ENCODE data around the gene MPV17L.
"Not testable (repeated sequence)": the region's sequence is repeated elsewhere in the genome, so short reads cannot be mapped to it uniquely, and the experiment has no call there.

MPV17L gene

GRCh38 chr16:15395631-15396508 is at the start of gene MPV17L:
Gene MPV17L, plus strand, starts transcription at chr16:15395754. Its CDS starts 144 bp downstream, at chr16:15395898.
- DNase-seq: not testable (repeated sequence)

DNA sequence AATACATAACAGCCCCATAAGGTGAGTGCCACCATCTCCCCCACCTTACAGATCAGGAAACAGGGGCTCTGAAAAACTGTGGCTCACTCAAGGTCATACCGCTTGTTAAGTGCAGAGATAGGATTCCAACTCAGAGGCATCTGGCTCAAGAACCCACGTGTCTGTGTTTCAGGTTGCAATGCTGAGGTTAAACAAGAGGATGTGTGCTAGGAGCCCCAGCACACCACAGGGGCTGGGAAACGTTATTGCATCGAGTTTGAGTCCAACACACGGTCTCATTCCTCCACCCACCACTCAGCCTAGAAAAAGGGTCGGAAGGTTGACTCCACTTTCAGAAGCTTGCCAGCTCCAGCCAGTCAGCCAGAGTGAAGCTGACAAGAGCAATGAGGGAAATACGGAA is 46.8 kb upstream of the MPV17L start:
- not testable (repeated sequence) for DNase-seq

GRCh38 chr16:15351251-15351650 is 44.3 kb upstream of the MPV17L start:
- DNase-seq: not testable (repeated sequence)

GRCh38 chr16:15351745-15352144 is 43.8 kb upstream of the MPV17L start:
- not testable (repeated sequence) for DNase-seq

DNA sequence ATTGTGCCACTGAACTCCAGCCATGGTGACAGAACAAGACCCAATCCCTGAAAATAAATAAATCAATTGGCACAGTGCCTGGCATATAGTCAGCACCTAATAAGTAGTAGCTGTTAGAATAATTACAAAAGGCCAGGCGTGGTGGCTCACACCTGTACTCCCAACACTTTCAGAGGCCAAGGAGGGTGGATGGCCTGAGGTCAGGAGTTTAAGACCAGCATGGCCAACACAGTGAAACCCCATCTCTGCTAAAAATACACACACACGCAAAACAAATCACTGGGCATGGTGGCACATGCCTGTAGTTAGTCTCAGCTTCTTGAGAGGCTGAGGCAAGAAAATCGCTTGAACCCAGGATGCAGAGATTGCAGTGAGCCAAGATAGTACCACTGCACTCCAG is 42.7 kb upstream of the MPV17L start:
- not testable (repeated sequence) for DNase-seq

DNA sequence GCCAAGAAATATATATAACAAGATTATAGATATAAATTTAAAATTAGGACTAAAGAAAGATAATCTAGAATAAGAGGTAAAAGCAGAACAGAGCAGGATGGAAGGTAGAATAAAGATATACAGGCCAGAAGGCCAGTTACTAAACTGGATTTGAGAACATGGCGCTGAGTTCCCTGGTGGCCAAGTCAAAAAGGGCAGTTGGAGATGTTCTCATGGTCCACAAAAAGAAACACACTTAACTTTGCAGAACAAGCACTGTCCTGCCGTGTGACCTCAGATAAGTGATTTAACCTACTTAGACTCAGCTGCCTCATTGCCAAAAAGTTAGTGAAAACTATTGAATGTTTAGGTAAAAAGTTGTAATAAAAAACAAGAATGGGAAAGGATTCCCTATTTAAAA is 40.7 kb upstream of the MPV17L start:
- DNase-seq: not testable (repeated sequence)

- DNase-seq: not testable (repeated sequence)
Measured at GRCh38 chr16:15357495-15357894, 38.1 kb upstream of the MPV17L start.

DNA sequence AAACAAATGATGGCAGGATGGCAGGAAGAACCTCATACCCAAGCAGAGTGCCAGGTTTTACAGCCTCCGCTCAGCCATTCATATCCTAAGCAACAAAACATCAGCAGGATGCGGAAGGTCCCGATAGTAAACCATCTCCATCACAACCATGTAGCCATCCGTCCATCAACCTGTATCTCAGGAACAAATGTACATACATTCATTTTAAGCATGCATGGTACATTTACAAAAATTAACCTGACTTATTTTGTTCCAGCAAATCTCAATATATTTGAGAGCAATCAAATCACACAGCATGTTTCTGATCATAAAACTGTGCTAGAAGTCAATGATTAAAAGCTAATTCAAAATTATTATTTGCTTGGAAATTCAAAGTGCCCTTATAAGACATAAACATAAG is 17.4 kb upstream of the MPV17L start, which contains the start of gene NPIPA5:
NPIPA5 (minus strand) TSS at position 101 of the 400 bp plus-strand sequence; CDS start at position 101, 0 bp downstream.
- not testable (repeated sequence) for DNase-seq

GRCh38 chr16:15382810-15383209 is 12.7 kb upstream of the MPV17L start:
- not testable (repeated sequence) for DNase-seq

DNA sequence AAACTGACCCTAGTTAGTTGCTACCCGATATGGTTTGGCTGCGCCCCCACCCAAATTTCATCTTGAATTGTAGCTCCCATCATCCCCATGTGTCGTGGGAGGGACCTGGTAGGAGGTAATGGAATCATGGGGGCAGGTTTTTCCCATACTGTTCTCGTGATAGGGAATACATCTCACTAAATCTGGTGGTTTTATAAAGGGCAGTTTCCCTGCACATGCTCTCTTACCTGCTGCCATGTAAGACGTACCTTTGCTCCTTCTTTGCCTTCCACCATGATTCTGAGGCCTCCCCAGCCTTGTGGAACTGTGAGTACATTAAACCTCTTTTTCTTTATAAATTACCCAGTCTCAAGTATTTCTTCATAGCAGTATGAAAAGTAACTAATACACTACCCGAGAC is 7.5 kb upstream of the MPV17L start:
- DNase-seq: not testable (repeated sequence)

GRCh38 chr16:15389916-15390315 is 5.6 kb upstream of the MPV17L start:
- DNase-seq: peak; percentile 2

GRCh38 chr16:15393025-15393424 is 2.5 kb upstream of the MPV17L start:
- DNase-seq: not testable (repeated sequence)

GRCh38 chr16:15396509-15396829 is 915 bp downstream of the MPV17L start:
- not testable (repeated sequence) for DNase-seq

GRCh38 chr16:15396948-15397594 is 1.5 kb downstream of the MPV17L start:
- no peak for DNase-seq

DNA sequence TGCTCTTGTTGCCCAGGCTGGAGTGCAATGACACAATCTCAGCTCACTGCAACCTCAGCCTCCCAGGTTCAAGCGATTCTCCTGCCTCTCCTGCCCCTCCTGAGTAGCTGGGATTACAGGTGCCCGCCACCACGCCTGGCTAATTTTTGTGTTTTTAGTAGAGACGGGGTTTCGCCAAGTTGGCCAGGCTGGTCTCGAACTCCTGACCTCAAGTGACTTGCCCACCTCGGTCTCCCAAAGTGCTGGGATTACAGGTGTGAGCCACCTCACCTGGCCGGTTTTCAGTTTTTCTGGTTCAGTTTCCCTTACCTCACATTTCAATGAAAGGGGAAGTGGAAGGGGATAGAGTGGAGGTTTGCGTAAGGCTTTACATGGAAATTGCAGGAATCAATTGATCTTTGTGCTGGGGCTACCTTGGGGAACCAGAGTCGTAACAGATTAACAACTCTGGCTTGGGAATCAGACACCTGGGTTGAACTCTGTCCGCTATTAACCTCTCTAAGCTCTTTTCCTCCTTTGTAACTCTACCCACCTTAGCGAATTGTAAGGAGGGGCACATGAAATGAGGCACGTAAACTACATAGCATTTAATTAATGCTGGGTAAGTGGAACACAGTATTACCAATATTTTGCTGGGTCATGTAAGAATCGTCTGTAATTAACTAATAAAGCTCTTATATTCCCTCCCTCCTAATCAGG is 3.2 kb downstream of the MPV17L start:
- no peak for DNase-seq

- no peak for DNase-seq
Measured at GRCh38 chr16:15399317-15399716, 3.8 kb downstream of the MPV17L start.

DNA sequence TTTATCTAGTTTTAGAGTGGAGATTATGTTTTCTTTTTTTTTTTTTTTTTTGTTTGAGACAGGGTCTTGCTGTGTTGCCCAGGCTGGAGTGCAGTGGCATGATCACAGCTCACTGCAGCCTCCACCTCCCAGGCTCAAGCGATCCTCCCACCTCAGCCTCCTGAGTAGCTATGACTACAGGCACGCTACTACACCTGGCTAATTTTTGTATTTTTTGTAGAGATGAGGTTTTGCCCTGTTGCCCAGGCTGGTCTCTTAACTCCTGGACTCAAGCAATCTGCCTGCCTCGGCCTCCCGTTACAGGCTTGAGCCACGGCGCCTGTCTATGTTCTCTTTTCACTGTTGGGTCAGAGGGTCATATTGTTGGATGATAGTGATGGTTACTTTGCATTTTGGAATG is 4.8 kb downstream of the MPV17L start:
- DNase-seq: not testable (repeated sequence)

DNA sequence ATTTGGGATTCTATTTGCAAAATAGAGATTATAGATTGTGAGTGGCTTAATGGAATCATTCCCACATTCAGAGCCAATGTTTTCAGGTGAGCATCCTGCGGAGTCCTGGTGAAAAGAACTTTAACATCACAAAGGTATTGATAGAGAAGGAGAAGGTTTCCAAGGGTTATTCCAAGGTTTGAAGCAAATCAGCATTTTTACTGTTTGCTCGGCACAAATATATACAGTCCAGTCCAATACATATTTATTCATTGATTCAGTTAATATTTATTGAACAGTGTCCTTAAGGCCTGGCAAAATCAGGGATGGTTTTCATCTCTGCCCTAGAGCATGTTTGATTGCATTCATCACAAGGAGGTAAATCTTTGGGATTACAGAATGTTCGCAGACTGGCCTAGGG is 6.4 kb downstream of the MPV17L start:
- DNase-seq: no peak

DNA sequence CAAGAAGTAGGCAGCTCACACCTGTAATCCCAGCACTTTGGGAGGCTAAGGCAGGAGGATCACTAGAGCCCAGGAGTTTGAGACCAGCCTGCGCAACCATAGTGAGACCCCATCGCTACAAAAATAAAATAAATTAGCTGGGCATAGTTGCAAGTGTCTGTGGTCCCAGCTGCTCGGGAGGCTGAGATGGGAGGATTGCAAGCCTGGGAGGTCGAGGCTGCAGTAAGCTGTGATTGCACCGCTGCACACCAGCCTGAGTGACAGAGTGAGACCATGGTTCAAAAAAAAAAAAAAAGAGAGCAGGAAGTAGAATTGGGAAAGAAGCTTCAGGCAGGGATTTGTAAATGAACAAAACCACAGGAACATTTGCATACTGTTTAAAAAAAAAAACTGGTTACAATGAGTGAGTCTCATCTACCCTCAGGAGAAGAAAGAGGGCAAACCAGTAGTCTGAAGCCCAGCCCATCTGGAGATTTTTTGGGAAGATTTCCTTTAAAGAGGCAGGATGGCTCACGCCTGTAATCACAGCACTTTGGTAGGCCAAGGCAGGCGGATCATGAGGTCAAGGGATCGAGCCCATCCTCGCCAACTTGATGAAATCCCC is 7.9 kb downstream of the MPV17L start:
- DNase-seq: no peak

- not testable (repeated sequence) for DNase-seq
Measured at GRCh38 chr16:15404091-15404490, 8.5 kb downstream of the MPV17L start.

DNA sequence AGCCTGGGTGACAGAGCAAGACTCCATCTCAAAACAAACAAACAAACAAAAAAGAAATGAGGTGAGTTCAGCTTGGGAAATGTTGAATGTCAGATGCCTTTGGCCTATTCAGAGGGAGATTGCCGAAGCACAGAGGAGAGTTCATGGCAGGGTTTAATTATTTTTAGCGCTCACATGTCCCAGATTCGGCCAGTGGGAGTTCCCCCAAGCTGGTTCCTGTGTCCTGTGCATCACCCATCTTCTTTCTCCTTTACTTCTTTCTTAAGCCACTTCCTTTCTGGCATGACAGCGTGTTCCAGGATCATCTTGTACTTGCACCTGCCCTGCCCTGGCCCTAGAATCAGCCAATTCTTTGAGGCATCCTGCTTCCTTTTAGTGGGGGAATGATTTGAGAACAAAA is 9.2 kb downstream of the MPV17L start:
- DNase-seq: no peak

GRCh38 chr16:15407756-15408155 is 12.2 kb downstream of the MPV17L start:
- DNase-seq: not testable (repeated sequence)

DNA sequence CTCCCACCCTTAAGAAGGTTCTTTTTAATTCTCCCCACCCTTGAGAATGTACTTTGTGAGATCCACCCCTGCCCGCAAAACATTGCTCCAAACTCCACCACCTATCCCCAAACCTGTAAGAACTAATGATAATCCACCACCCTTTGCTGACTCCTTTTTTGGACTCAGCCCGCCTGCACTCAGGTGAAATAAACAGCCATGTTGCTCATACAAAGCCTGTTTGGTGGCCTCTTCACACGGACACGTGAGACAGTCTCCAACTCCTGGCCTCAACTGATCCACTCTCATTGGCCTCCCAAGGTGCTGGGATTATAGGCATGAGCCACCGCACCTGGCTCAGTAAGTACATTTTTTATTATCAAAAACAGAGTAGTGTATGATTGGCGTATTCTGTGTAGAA is 13.9 kb downstream of the MPV17L start:
- not testable (repeated sequence) for DNase-seq

All from CD4-positive, alpha-beta T cell treated with Interleukin-12 subunit alpha and Interleukin-12 subunit beta, for 1 hour (primary cell).